ENCODE data around the gene ITPRIP.

DNA sequence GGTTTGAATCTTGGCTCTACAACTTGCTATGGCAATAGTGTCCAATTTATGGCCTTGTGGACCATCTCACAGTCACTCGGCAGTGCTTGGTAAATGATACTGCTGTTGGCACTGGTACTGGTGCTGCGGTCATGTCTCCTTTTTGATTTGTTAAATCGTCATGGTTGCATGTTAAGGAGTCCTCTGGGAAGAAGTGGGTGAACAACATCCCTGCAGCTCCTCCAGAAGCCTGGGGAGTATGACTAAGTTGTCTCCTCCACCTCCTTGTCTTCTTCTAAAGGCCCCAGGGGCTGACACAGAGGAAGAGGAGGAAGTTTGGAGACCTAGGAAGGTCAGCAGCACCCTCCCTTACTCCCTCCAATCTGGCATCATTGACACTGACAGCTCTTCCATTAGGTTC is 8.5 kb downstream of the ITPRIP start:
- TF ChIP-seq, protein P1, sequence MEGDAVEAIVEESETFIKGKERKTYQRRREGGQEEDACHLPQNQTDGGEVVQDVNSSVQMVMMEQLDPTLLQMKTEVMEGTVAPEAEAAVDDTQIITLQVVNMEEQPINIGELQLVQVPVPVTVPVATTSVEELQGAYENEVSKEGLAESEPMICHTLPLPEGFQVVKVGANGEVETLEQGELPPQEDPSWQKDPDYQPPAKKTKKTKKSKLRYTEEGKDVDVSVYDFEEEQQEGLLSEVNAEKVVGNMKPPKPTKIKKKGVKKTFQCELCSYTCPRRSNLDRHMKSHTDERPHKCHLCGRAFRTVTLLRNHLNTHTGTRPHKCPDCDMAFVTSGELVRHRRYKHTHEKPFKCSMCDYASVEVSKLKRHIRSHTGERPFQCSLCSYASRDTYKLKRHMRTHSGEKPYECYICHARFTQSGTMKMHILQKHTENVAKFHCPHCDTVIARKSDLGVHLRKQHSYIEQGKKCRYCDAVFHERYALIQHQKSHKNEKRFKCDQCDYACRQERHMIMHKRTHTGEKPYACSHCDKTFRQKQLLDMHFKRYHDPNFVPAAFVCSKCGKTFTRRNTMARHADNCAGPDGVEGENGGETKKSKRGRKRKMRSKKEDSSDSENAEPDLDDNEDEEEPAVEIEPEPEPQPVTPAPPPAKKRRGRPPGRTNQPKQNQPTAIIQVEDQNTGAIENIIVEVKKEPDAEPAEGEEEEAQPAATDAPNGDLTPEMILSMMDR (IDR thresholded peaks at IDR 0.05 in 2 of 3, conservative IDR thresholded peaks at IDR 0.05 in 1 of 3; ENCODE audit: borderline replicate concordance in 1 of 3, insufficient read depth in 1 of 3, low read depth in 2 of 3, low read length in 2 of 3) = no peak
- TF ChIP-seq, protein P2, sequence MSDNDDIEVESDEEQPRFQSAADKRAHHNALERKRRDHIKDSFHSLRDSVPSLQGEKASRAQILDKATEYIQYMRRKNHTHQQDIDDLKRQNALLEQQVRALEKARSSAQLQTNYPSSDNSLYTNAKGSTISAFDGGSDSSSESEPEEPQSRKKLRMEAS (IDR thresholded peaks at IDR 0.05) = no peak
- TF ChIP-seq RAD21 (IDR thresholded peaks at IDR 0.05; ENCODE audit: low read depth) = no peak
- no peak for TF ChIP-seq EZH2phosphoT487 (IDR thresholded peaks at IDR 0.05; ENCODE audit: borderline replicate concordance)
- TF ChIP-seq FOSL1 (IDR thresholded peaks at IDR 0.05; ENCODE audit: low read depth) = no peak
- TF ChIP-seq YY1 (IDR thresholded peaks at IDR 0.05; ENCODE audit: extremely low read depth, insufficient replicate concordance, low read depth, low read length) = no peak
- TF ChIP-seq POLR2A (IDR thresholded peaks at IDR 0.05; ENCODE audit: borderline replicate concordance, extremely low read depth, insufficient read depth, insufficient read length) = no peak
- no peak for TF ChIP-seq POLR2AphosphoS5 (IDR thresholded peaks at IDR 0.05; ENCODE audit: low read depth, low read length)
- TF ChIP-seq CBX3 (IDR thresholded peaks at IDR 0.05; ENCODE audit: low read depth) = no peak
- TF ChIP-seq ZNF274 (IDR thresholded peaks at IDR 0.05; ENCODE audit: low read depth, low read length) = no peak
- TF ChIP-seq JUND (IDR thresholded peaks at IDR 0.05) = no peak

All from HCT116 (cell line).